ENCODE results near the gene ACAA1. TPM values are rescaled to one million over a fixed set of nuclear protein-coding genes. Genes with fewer than 3 reads are reported as not detected.
"Not testable (repeated sequence)": the region's sequence is repeated elsewhere in the genome, so short reads cannot be mapped to it uniquely, and the experiment has no call there.

The ACAA1 gene
- total and polyA plus RNA-seq, 5 donors = 80.8 to 98.8 (median 93.7) TPM

GRCh38 chr3:38164952-38165721 lies 28.2 kb upstream of the ACAA1 start, which contains the start of gene OXSR1:
OXSR1 (plus strand) TSS chr3:38165537; CDS start chr3:38165877, 340 bp downstream.
- peak; percentile 96 to 98 for ATAC-seq
- Histone ChIP-seq H3K4me3 (ENCODE audit: low read length) (peak within 1 kb of the TSS; percentile 63), H3K27ac (ENCODE audit: low read length) (peak within 1 kb of the TSS; percentile 91), H3K27me3 (ENCODE audit: control insufficient read depth, insufficient read depth) (no peaks in the 10 kb centered on the region), H3K9me3 (ENCODE audit: control insufficient read depth, low read length) (no peaks in the 10 kb centered on the region), H3K4me1 (ENCODE audit: control insufficient read depth, insufficient read depth, low read length) (peaks cover 3% of the 10 kb centered on the region)
- under 1% methylated on average over 57 of the region's 57 CpGs for WGBS
- peak; percentile 99 to 100 (median 100) for DNase-seq
- intact Hi-C loops (cut with DNase I) = loop anchor here in 1 of 4 donors (2.0 kb wide), 1 partner anchor 26 kb away; the partner anchor contains the start of gene MYD88

- no peak for ATAC-seq
- DNase-seq = no peak
- no peaks in the 10 kb centered on the region for H3K27me3 ChIP-seq (ENCODE audit: control insufficient read depth, insufficient read depth)
- peak overlapping the region; percentile 63 for H3K4me3 ChIP-seq (ENCODE audit: low read length)
- peaks cover 3% of the 10 kb centered on the region for H3K4me1 ChIP-seq (ENCODE audit: control insufficient read depth, insufficient read depth, low read length)
- WGBS = 2% methylated on average over 17 of the region's 17 CpGs
- intact Hi-C loops (cut with DNase I) = loop anchor here in 1 of 4 donors (2.0 kb wide), 1 partner anchor 26 kb away; the partner anchor contains the start of gene MYD88
- peak overlapping the region; percentile 91 for H3K27ac ChIP-seq (ENCODE audit: low read length)
- H3K9me3 ChIP-seq (ENCODE audit: control insufficient read depth, low read length) = no peaks in the 10 kb centered on the region
Observed at GRCh38 chr3:38164643-38164951, 27.7 kb upstream of the ACAA1 start.

- peak in 2 of 3 donors; percentile 63 for DNase-seq
- intact Hi-C loops (cut with DNase I) = loop anchor here in 1 of 4 donors (2.0 kb wide), 1 partner anchor 25 kb away; the partner anchor contains the start of gene MYD88
- Histone ChIP-seq H3K4me1 (ENCODE audit: control insufficient read depth, insufficient read depth, low read length) (peaks cover 3% of the 10 kb centered on the region), H3K27ac (ENCODE audit: low read length) (peak overlapping the region; percentile 91), H3K9me3 (ENCODE audit: control insufficient read depth, low read length) (no peaks in the 10 kb centered on the region), H3K4me3 (ENCODE audit: low read length) (peak overlapping the region; percentile 63), H3K27me3 (ENCODE audit: control insufficient read depth, insufficient read depth) (no peaks in the 10 kb centered on the region)
- no peak for ATAC-seq
- 73% methylated on average over 24 of the region's 24 CpGs for WGBS
Observed at GRCh38 chr3:38163841-38164642, 27.1 kb upstream of the ACAA1 start.

- no peaks in the 10 kb centered on the region for H3K9me3 ChIP-seq (ENCODE audit: control insufficient read depth, low read length)
- H3K27me3 ChIP-seq (ENCODE audit: control insufficient read depth, insufficient read depth) = no peaks in the 10 kb centered on the region
- no peak overlapping the region for H3K27ac ChIP-seq (ENCODE audit: low read length)
- intact Hi-C loops (cut with DNase I) = no loop called here
- DNase-seq (no peak), ATAC-seq (no peak)
- no peak overlapping the region for H3K4me3 ChIP-seq (ENCODE audit: low read length)
- peaks cover 3% of the 10 kb centered on the region for H3K4me1 ChIP-seq (ENCODE audit: control insufficient read depth, insufficient read depth, low read length)
- 92% methylated on average over 12 of the region's 12 CpGs for WGBS
Observed at GRCh38 chr3:38163117-38163840, 26.4 kb upstream of the ACAA1 start.

- H3K4me3 ChIP-seq (ENCODE audit: low read length); H3K9me3 ChIP-seq (ENCODE audit: control insufficient read depth, low read length); ATAC-seq; H3K27me3 ChIP-seq (ENCODE audit: control insufficient read depth, insufficient read depth); H3K27ac ChIP-seq (ENCODE audit: low read length); DNase-seq; intact Hi-C loops (cut with DNase I); H3K4me1 ChIP-seq (ENCODE audit: control insufficient read depth, insufficient read depth, low read length): not testable (repeated sequence)
- 89% methylated on average over 11 of the region's 11 CpGs for WGBS
Observed at GRCh38 chr3:38160704-38161103, 23.8 kb upstream of the ACAA1 start.

GRCh38 chr3:38158472-38158871 lies 21.5 kb upstream of the ACAA1 start:
- intact Hi-C loops (cut with DNase I) = no loop called here
- ATAC-seq = no peak
- 75% methylated on average over 5 of the region's 5 CpGs for WGBS

GRCh38 chr3:38157595-38157994 lies 20.7 kb upstream of the ACAA1 start:
- H3K9me3 ChIP-seq (ENCODE audit: control insufficient read depth, low read length) = no peaks in the 10 kb centered on the region
- H3K4me3 ChIP-seq (ENCODE audit: low read length) = no peak overlapping the region
- intact Hi-C loops (cut with DNase I) = no loop called here
- H3K27me3 ChIP-seq (ENCODE audit: control insufficient read depth, insufficient read depth) = no peaks in the 10 kb centered on the region
- DNase-seq (no peak), ATAC-seq (no peak)
- 72% methylated on average over 3 of the region's 3 CpGs for WGBS
- no peak overlapping the region for H3K27ac ChIP-seq (ENCODE audit: low read length)
- H3K4me1 ChIP-seq (ENCODE audit: control insufficient read depth, insufficient read depth, low read length) = no peaks in the 10 kb centered on the region

More at GRCh38 chr3:38158472-38158871, 21.5 kb upstream of the ACAA1 start:
- Histone ChIP-seq H3K27me3 (ENCODE audit: control insufficient read depth, insufficient read depth) (no peaks in the 10 kb centered on the region), H3K4me1 (ENCODE audit: control insufficient read depth, insufficient read depth, low read length) (no peaks in the 10 kb centered on the region), H3K9me3 (ENCODE audit: control insufficient read depth, low read length) (no peaks in the 10 kb centered on the region), H3K4me3 (ENCODE audit: low read length) (no peak overlapping the region), H3K27ac (ENCODE audit: low read length) (no peak overlapping the region)
- DNase-seq = no peak

- no peak for DNase-seq
- H3K4me3 ChIP-seq (ENCODE audit: low read length) = no peak overlapping the region
- no peak for ATAC-seq
- intact Hi-C loops (cut with DNase I) = no loop called here
- no peaks in the 10 kb centered on the region for H3K4me1 ChIP-seq (ENCODE audit: control insufficient read depth, insufficient read depth, low read length)
- H3K27ac ChIP-seq (ENCODE audit: low read length) = no peak overlapping the region
- no peaks in the 10 kb centered on the region for H3K27me3 ChIP-seq (ENCODE audit: control insufficient read depth, insufficient read depth)
- WGBS = 97% methylated on average over 2 of the region's 2 CpGs
- H3K9me3 ChIP-seq (ENCODE audit: control insufficient read depth, low read length) = no peaks in the 10 kb centered on the region
Observed at GRCh38 chr3:38157117-38157516, 20.2 kb upstream of the ACAA1 start.

- ATAC-seq (no peak), DNase-seq (no peak)
- intact Hi-C loops (cut with DNase I) = no loop called here
- no peak overlapping the region for H3K27ac ChIP-seq (ENCODE audit: low read length)
- H3K4me3 ChIP-seq (ENCODE audit: low read length) = no peak overlapping the region
- 93% methylated on average over 2 of the region's 2 CpGs for WGBS
- H3K4me1 ChIP-seq (ENCODE audit: control insufficient read depth, insufficient read depth, low read length) = no peaks in the 10 kb centered on the region
- H3K9me3 ChIP-seq (ENCODE audit: control insufficient read depth, low read length) = no peaks in the 10 kb centered on the region
- H3K27me3 ChIP-seq (ENCODE audit: control insufficient read depth, insufficient read depth) = no peaks in the 10 kb centered on the region
Observed at GRCh38 chr3:38155825-38156224, 18.9 kb upstream of the ACAA1 start.

GRCh38 chr3:38154625-38155255 lies 17.8 kb upstream of the ACAA1 start:
- Histone ChIP-seq H3K27ac (ENCODE audit: low read length) (no peak overlapping the region), H3K27me3 (ENCODE audit: control insufficient read depth, insufficient read depth) (no peaks in the 10 kb centered on the region), H3K9me3 (ENCODE audit: control insufficient read depth, low read length) (no peaks in the 10 kb centered on the region), H3K4me3 (ENCODE audit: low read length) (no peak overlapping the region), H3K4me1 (ENCODE audit: control insufficient read depth, insufficient read depth, low read length) (no peaks in the 10 kb centered on the region)
- 56% methylated on average over 2 of the region's 2 CpGs for WGBS
- intact Hi-C loops (cut with DNase I) = no loop called here
- DNase-seq (no peak), ATAC-seq (no peak)
